Esophagus muscularis mucosa (tissue), 4 donors: ENCODE measurements around the gene TLX1.

Experiments
- CTCF ChIP-seq, 3 experiments: fragments of 200-600 bp in 2 of 3; fragments of 450-650 bp in 1 of 3; sonication (generic) in 2 of 3; IDR thresholded peaks; one replicate each; pipeline ENCODE4 v1.5.1; 2017 to 2019; ENCODE audit warnings: antibody characterized with exemption in 3 of 3, mild to moderate bottlenecking in 2 of 3, moderate library complexity in 1 of 3
- EP300 ChIP-seq: sonication (generic); formaldehyde crosslinking; IDR thresholded peaks from one replicate; pipeline ENCODE4 v1.6.1; 2017; ENCODE audit warnings: antibody characterized with exemption
- POLR2A ChIP-seq: fragments of 450-650 bp; IDR thresholded peaks from one replicate; pipeline ENCODE4 v1.6.1; 2017; ENCODE audit warnings: antibody characterized with exemption, moderate library complexity, mild to moderate bottlenecking, low read depth
- POLR2AphosphoS5 ChIP-seq, 2 donors: sonication (generic); formaldehyde crosslinking; IDR thresholded peaks; one replicate each; pipeline ENCODE4 v1.6.1; 2017; ENCODE audit warnings: antibody characterized with exemption in 2 of 2

GRCh38 chr10:101106351-101106750 is 24.7 kb upstream of the TLX1 start:
- no peak for TF ChIP-seq EP300
- no peak for TF ChIP-seq CTCF (IDR thresholded peaks at IDR 0.05)
- TF ChIP-seq POLR2A, result no peak
- TF ChIP-seq POLR2AphosphoS5 (IDR thresholded peaks at IDR 0.05), result no peak
